NCI-H2029 treated with DMSO at 0.1 percent for 48 hours (cell line): ENCODE measurements around the gene IFITM10.
"Not testable (repeated sequence)": the region's sequence is repeated elsewhere in the genome, so short reads cannot be mapped to it uniquely, and the experiment has no call there.

Experiments used
- DNase-seq: peaks from one replicate; lab custom pipeline; 2025; lab: John Stamatoyannopoulos, UW

IFITM10 gene

GRCh38 chr11:1691026-1691877 lies 59.1 kb downstream of the IFITM10 start:
- DNase-seq, result no peak

DNA sequence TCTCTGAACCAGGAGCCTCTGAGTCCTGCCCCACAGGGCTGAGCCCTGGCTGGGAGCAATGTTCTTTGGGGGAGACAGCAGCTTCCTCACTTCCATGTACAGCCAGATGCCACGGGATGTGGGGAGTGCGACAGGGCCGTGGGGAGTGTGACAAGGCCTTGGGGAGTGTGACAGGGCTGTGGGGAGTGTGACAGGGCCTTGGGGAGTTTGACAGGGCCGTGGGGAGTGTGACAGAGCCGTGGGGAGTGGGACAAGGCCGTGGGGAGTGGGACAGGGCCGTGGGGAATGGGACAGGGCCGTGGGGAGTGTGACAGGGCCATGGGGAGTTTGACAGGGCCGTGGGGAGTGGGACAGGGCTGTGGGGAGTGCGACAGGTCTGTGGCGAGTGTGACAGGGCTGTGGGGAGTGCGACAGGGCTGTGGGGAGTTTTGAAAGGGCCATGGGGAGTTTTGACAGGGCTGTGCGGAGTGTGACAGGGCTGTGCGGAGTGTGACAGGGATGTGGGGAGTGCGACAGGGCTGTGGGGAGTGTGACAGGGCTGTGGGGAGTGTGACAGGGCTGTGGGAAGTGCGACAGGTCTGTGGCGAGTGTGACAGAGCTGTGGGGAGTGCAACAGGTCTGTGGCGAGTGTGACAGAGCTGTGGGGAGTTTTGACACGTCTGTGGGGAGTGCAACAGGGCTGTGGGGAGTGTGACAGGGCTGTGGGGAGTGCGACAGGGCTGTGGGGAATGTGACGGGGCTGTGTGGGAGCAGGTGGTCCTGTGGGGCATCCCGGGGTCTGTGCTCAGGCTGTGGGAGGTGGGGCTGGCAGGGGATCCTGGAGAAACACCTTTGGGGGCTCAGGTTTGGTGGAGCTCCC lies 60.0 kb downstream of the IFITM10 start:
- no peak for DNase-seq

- DNase-seq, result not testable (repeated sequence)
Observed at GRCh38 chr11:1689250-1690166, 60.9 kb downstream of the IFITM10 start.

DNA sequence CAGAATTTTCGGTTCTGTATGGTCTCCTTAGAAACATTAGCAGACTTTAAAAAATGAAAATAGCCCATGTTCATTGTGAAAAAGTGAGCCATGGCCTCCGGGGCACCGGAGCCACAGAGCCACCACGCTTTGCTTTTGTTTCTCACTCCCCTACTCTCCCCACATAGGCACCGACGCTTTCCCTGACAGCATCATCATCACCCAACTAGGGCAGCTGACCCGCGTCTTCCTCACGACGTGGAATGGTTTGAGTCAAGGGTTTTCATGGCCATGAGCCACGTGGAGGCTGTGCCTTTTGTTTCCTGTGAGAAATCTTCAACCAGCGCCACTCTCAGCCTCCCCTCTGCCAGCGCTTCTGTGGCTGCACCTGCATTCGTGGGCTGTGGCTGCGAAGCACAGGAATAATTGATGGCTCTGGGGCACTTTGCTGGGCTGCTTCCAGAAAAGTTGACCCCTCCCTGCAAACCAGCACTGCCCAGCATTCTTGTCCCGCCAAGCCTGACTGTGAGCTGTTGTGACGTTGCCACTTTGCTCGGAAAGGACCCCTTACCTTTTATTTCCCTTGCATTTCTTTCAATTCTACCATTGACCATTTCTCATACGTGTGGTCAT lies 62.0 kb downstream of the IFITM10 start:
- DNase-seq, result not testable (repeated sequence)

- not testable (repeated sequence) for DNase-seq
Observed at GRCh38 chr11:1686220-1686619, 64.2 kb downstream of the IFITM10 start.

GRCh38 chr11:1684886-1685874 lies 65.2 kb downstream of the IFITM10 start:
- DNase-seq, result not testable (repeated sequence)

DNA sequence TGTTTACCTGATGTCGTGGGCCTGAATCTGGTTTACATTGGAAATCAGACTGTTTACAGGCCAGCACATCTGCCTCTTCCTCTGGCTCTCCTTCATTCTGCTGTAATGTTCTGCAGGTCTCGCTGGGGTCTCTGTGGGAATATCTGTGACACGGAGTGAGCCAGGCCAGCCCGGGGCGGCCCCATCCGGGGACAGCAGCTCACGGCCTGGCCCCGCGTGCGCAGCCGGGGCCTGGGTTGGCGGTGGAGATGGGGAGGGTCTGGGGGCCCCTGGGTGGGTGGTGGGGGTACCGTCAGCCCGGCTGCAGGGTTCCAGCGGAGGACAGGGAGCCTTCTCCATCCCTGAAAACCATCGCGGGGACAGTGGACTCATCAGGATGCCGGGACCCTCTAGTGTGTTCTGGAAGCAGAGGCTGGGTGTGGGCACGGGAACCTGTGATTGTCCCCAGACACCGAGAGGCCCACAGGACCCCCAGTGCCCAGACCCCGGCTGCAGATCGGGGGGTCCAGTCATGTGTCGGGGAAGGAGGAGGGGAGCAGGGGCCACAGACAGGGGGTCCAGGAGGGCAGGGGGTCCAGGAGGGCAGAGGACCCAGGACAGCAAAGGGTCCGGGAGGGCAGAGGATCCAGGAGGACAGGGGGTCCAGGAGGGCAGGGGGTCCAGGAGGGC lies 66.4 kb downstream of the IFITM10 start:
- DNase-seq, result not testable (repeated sequence)

DNA sequence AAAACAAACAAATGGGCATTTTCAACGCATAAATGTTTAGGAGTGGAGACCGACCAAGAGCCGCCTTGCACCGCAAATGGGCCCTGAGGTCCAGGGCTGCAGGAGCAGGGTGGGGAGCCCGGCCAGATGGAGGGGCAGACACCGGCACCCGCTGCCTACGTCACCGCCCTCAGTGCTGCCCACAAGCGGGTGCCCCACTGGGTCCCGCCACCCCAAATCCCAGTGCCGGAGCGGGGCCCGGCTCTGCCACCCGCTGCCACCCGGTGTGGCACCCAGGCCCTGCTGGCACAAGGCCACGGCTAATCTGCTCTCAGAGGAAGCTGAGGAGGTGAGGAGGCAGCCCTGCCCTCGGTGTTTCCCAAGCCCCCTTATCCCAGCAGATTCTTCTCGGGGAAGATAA lies 67.2 kb downstream of the IFITM10 start:
- not testable (repeated sequence) for DNase-seq
